SK-N-SH (cell line): ENCODE data around the gene NECTIN3. TPM values are rescaled to one million over a fixed set of nuclear protein-coding genes. Genes with fewer than 3 reads are reported as not detected.

Experiments used
- CTCF ChIA-PET: fragments of 300-600, 350-600 bp; formaldehyde crosslinking; extraction: SDS; loops from one replicate; lab custom pipeline; 2021; lab: Yijun Ruan, JAX
- POLR2A ChIA-PET: fragments of 350-600 bp; sonication (Branson Sonifier 250); formaldehyde crosslinking; extraction: SDS; loops from one replicate; lab custom pipeline; 2020; ENCODE audit warnings: antibody characterized with exemption, inconsistent platforms; lab: Yijun Ruan, JAX
- DNase-seq: peaks from one replicate; pipeline ENCODE4 v3.0.0; 2012
- H2AFZ ChIP-seq: fragments of 200-600 bp; sonication (generic); 2 replicates; pipeline ENCODE4 v1.8.1; 2016; ENCODE audit warnings: antibody characterized with exemption, mild to moderate bottlenecking, low read depth
- H3F3A ChIP-seq: fragments of 200-600 bp; sonication (generic); replicated peaks from 2 replicates; pipeline ENCODE3; 2016; ENCODE audit warnings: antibody characterized with exemption, mild to moderate bottlenecking; ENCODE audit not compliant: insufficient read depth
- H3K27ac ChIP-seq, 2 experiments: fragments of 200-500 bp in 1 of 2; fragments of 200-600 bp in 1 of 2; sonication (Bioruptor generic) in 1 of 2; sonication (generic), shearing (Covaris generic) in 1 of 2; 2 replicates each; pipeline versions ENCODE4 v1.5.1 to v1.6.1; 2014 to 2016; ENCODE audit warnings: low read depth in 2 of 2, inconsistent platforms in 1 of 2, low read length in 1 of 2, mild to moderate bottlenecking in 1 of 2, mixed read lengths in 1 of 2
- H3K27me3 ChIP-seq: fragments of 200-600 bp; sonication (generic), shearing (Covaris generic); 2 replicates; pipeline ENCODE4 v1.6.1; 2016; ENCODE audit warnings: mixed run types; ENCODE audit not compliant: insufficient read depth
- H3K36me3 ChIP-seq, 2 experiments: fragments of 200-500 bp in 1 of 2; fragments of 200-600 bp in 1 of 2; sonication (Bioruptor generic) in 1 of 2; sonication (generic) in 1 of 2; replicated peaks in 1 of 2; 2 replicates each; pipeline versions ENCODE3 to v1.5.1; 2014 to 2016; ENCODE audit warnings: low read length in 1 of 2, mild to moderate bottlenecking in 1 of 2; ENCODE audit not compliant: insufficient read depth in 2 of 2, control insufficient read depth in 1 of 2
- H3K4me1 ChIP-seq, 2 experiments: fragments of 200-500 bp in 1 of 2; fragments of 200-600 bp in 1 of 2; sonication (Bioruptor generic) in 1 of 2; sonication (generic), shearing (Covaris generic) in 1 of 2; 2 replicates each; pipeline versions ENCODE4 v1.5.1 to v1.6.1; 2014 to 2016; ENCODE audit warnings: low read depth in 1 of 2, low read length in 1 of 2, mixed run types in 1 of 2; ENCODE audit not compliant: insufficient read depth in 2 of 2, control insufficient read depth in 1 of 2
- H3K4me2 ChIP-seq: fragments of 200-600 bp; sonication (generic), shearing (Covaris generic); 2 replicates; pipeline ENCODE4 v1.6.1; 2017; ENCODE audit warnings: mixed run types
- H3K4me3 ChIP-seq, 2 experiments: fragments of 200-500 bp in 1 of 2; fragments of 200-600 bp in 1 of 2; sonication (Bioruptor generic) in 1 of 2; sonication (generic), shearing (Covaris generic) in 1 of 2; 2 replicates each; pipeline versions ENCODE4 v1.5.1 to v1.8.1; 2014 to 2016; ENCODE audit warnings: low read depth in 2 of 2, inconsistent platforms in 1 of 2, low read length in 1 of 2, mild to moderate bottlenecking in 1 of 2, mixed read lengths in 1 of 2, moderate library complexity in 1 of 2
- H3K79me2 ChIP-seq: fragments of 200-600 bp; sonication (generic); 2 replicates; pipeline ENCODE4 v1.8.1; 2017; ENCODE audit warnings: mild to moderate bottlenecking; ENCODE audit not compliant: insufficient read depth
- H3K9ac ChIP-seq: fragments of 200-600 bp; sonication (generic); 2 replicates; pipeline ENCODE4 v1.6.1; 2017; ENCODE audit warnings: mixed run types
- H3K9me2 ChIP-seq: fragments of 200-600 bp; sonication (generic); 2 replicates; pipeline ENCODE4 v1.6.1; 2017; ENCODE audit warnings: mixed run types
- H3K9me3 ChIP-seq: fragments of 200-600 bp; sonication (generic); 2 replicates; pipeline ENCODE4 v1.6.1; 2017; ENCODE audit warnings: mixed run types, mild to moderate bottlenecking, moderate library complexity
- H4K20me1 ChIP-seq: fragments of 200-600 bp; sonication (generic); 2 replicates; pipeline ENCODE4 v1.6.1; 2017; ENCODE audit warnings: mild to moderate bottlenecking, mixed run types; ENCODE audit not compliant: insufficient read depth
- EZH2phosphoT487 ChIP-seq: fragments of 200-600 bp; sonication (generic); IDR thresholded peaks from 2 replicates; pipeline ENCODE4 v1.6.1; 2017; ENCODE audit warnings: low read depth, mixed run types, mild to moderate bottlenecking, antibody characterized with exemption, moderate library complexity, borderline replicate concordance
- FOSL2 ChIP-seq: IDR thresholded peaks from 2 replicates; pipeline ENCODE4 v1.4.0; 2012; ENCODE audit warnings: low read depth, mild to moderate bottlenecking, moderate library complexity, borderline replicate concordance
- GATA2 ChIP-seq: sonication (generic); formaldehyde crosslinking; IDR thresholded peaks from 2 replicates; pipeline ENCODE4 v1.5.0; 2020; ENCODE audit warnings: mild to moderate bottlenecking, missing genetic modification reagents
- JUND ChIP-seq: IDR thresholded peaks from 2 replicates; pipeline ENCODE4 v1.4.0; 2012
- MEF2A ChIP-seq: IDR thresholded peaks from 2 replicates; pipeline ENCODE4 v1.4.0; 2012; ENCODE audit warnings: low read depth, borderline replicate concordance
- NFIC ChIP-seq: IDR thresholded peaks from 2 replicates; pipeline ENCODE4 v1.4.0; 2012; ENCODE audit warnings: borderline replicate concordance
- NRF1 ChIP-seq: IDR thresholded peaks from 2 replicates; pipeline ENCODE4 v1.6.1; 2012; ENCODE audit warnings: low read depth, mild to moderate bottlenecking, low read length
- RFX5 ChIP-seq: IDR thresholded peaks from 2 replicates; pipeline ENCODE4 v1.6.1; 2012; ENCODE audit warnings: mild to moderate bottlenecking, improper control_type of control experiment, low read length
- TCF12 ChIP-seq: IDR thresholded peaks from 2 replicates; pipeline ENCODE4 v1.4.0; 2012
- TEAD4 ChIP-seq: IDR thresholded peaks from 2 replicates; pipeline ENCODE4 v1.4.0; 2012; ENCODE audit warnings: mild to moderate bottlenecking, borderline replicate concordance; ENCODE audit not compliant: insufficient read depth
- WGBS: methylation state at CpG from one replicate; pipeline ENCODE4 v1.1.6; 2017; ENCODE audit warnings: low lambda C conversion rate; 5-methylcytosine and 5-hydroxymethylcytosine counted together
- polyA plus RNA-seq, 3 experiments: library from polyadenylated mRNA; depleted of rRNA; stranded (reverse); fragments of >200 nt; gene quantifications; 2 replicates each; pipeline ENCODE4 v1.2.3, GENCODE V29; 2012
- TF ChIP-seq, protein P1 (sequence below): IDR thresholded peaks from 2 replicates; pipeline ENCODE4 v1.4.0; 2012; ENCODE audit warnings: low read depth, borderline replicate concordance
- TF ChIP-seq, protein P2 (sequence below): fragments of 200-600 bp; sonication (generic); IDR thresholded peaks from 2 replicates; pipeline ENCODE4 v1.6.1; 2017; ENCODE audit warnings: antibody characterized with exemption, mild to moderate bottlenecking, moderate library complexity
- TF ChIP-seq, protein P3 (sequence below): IDR thresholded peaks from 2 replicates; pipeline ENCODE4 v1.4.0; 2012; ENCODE audit warnings: low read depth

NECTIN3 gene
- polyA plus RNA-seq, 1 of the 3 experiments (the other 2 are of a cell fraction): 8.9 TPM

DNA sequence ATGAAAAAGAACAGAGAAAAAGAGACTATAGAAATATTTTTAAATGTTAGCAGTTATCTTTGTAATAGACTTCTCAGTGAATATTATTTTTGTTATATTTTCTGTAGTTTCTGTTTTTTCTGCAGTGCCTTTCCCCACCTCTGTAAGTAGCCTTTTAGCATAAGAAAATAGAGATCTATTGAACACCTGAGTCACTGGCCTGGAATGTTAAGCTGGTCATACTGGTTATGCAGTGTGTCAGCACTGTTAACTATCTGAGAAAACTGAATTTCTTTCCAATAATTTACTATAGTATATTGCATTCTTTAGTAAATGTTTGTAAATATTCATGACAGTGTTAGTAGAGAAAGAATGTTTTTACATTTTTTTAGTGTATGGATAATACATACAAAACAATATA, 79.8 kb downstream of the NECTIN3 start:
- Histone ChIP-seq H3K27me3 (no peaks in the 10 kb centered on the region), H3K4me2 (no peak overlapping the region), H3K9me2 (0 out of 2 replicates have a peak, but pooled peaks cover 2% of the 10 kb centered on the region), H4K20me1 (no peaks in the 10 kb centered on the region), H3K9me3 (no peaks in the 10 kb centered on the region), H3K27ac (no peak overlapping the region), H3K36me3 (peaks cover 16 to 89% of the 10 kb centered on the region in 2 experiments), H2AFZ (no peak overlapping the region), H3K4me1 (peaks cover 0 to 8% of the 10 kb centered on the region in 2 experiments; a peak in 1 of 4 replicates), H3F3A (peaks cover 13% of the 10 kb centered on the region), H3K9ac (no peak overlapping the region), H3K4me3 (no peak overlapping the region), H3K79me2 (0 out of 2 replicates have a peak, but pooled peaks cover 7% of the 10 kb centered on the region)
- no peak for TF ChIP-seq MEF2A
- TF ChIP-seq, protein P1, sequence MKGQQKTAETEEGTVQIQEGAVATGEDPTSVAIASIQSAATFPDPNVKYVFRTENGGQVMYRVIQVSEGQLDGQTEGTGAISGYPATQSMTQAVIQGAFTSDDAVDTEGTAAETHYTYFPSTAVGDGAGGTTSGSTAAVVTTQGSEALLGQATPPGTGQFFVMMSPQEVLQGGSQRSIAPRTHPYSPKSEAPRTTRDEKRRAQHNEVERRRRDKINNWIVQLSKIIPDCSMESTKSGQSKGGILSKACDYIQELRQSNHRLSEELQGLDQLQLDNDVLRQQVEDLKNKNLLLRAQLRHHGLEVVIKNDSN: no peak
- TF ChIP-seq TCF12: peak; percentile 10; the same call in 1 of the 2 replicates
- TF ChIP-seq FOSL2: peak; percentile 58; the same call in 1 of the 2 replicates
- TF ChIP-seq TEAD4: 0 out of 2 replicates have a peak, but pooled peaks have one; percentile 29
- peak; percentile 49 for TF ChIP-seq JUND
- TF ChIP-seq, protein P2, sequence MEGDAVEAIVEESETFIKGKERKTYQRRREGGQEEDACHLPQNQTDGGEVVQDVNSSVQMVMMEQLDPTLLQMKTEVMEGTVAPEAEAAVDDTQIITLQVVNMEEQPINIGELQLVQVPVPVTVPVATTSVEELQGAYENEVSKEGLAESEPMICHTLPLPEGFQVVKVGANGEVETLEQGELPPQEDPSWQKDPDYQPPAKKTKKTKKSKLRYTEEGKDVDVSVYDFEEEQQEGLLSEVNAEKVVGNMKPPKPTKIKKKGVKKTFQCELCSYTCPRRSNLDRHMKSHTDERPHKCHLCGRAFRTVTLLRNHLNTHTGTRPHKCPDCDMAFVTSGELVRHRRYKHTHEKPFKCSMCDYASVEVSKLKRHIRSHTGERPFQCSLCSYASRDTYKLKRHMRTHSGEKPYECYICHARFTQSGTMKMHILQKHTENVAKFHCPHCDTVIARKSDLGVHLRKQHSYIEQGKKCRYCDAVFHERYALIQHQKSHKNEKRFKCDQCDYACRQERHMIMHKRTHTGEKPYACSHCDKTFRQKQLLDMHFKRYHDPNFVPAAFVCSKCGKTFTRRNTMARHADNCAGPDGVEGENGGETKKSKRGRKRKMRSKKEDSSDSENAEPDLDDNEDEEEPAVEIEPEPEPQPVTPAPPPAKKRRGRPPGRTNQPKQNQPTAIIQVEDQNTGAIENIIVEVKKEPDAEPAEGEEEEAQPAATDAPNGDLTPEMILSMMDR: peak; percentile 9; the same call in 1 of the 2 replicates
- TF ChIP-seq, protein P3, sequence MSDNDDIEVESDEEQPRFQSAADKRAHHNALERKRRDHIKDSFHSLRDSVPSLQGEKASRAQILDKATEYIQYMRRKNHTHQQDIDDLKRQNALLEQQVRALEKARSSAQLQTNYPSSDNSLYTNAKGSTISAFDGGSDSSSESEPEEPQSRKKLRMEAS: no peak
- no peak for TF ChIP-seq GATA2 (CRISPR knock-in tag)
- ChIA-PET CTCF (interaction anchor here (1.3 kb wide), 1 partner anchor 30 kb away, joined by 3 read pairs; no protein-coding TSS in a partner anchor), POLR2A (no interaction called here)
- DNase-seq: no peak

DNA sequence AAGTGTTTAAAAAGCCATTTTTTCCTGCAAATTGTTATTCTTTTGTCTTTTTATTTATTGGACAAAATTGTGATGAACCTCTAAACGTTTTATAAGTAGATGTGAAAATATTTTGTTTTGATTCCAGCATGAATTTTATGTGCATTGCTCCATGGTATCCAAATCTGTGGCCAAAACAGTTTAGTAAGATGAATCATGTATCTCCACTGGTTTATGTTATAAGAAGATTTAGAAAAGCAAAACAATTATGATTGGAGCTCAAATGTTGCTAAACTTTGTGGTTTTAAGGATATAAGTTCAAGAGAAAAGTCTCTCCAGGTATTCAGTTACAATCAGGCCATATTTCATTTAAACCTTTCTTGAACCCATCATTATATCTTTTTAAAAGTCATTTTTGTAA, 80.9 kb downstream of the NECTIN3 start:
- Histone ChIP-seq H4K20me1 (no peaks in the 10 kb centered on the region), H3K9ac (no peak overlapping the region), H3F3A (peaks cover 13% of the 10 kb centered on the region), H3K27ac (no peak overlapping the region), H3K79me2 (0 out of 2 replicates have a peak, but pooled peaks cover 7% of the 10 kb centered on the region), H2AFZ (no peak overlapping the region), H3K4me1 (peaks cover 0 to 8% of the 10 kb centered on the region in 2 experiments; a peak in 1 of 4 replicates), H3K9me2 (0 out of 2 replicates have a peak, but pooled peaks cover 2% of the 10 kb centered on the region), H3K4me2 (no peak overlapping the region), H3K27me3 (no peaks in the 10 kb centered on the region), H3K4me3 (no peak overlapping the region), H3K9me3 (no peaks in the 10 kb centered on the region), H3K36me3 (peaks cover 12 to 86% of the 10 kb centered on the region in 2 experiments)
- ChIA-PET POLR2A (no interaction called here), CTCF (interaction anchor here (1.7 kb wide), 1 partner anchor 45 kb away, joined by 3 read pairs; no protein-coding TSS in a partner anchor)
- TF ChIP-seq TCF12 (no peak), NRF1 (no peak), MEF2A (no peak), NFIC (no peak), EZH2phosphoT487 (no peak), RFX5 (no peak)
- TF ChIP-seq, protein P2: no peak
- TF ChIP-seq, protein P1: no peak
- 43% methylated on average over 1 of the region's 1 CpG for WGBS
- no peak for DNase-seq
